Endodermal cell (in vitro differentiated cells): ENCODE results near the gene SLC22A31. TPM values are rescaled to one million over a fixed set of nuclear protein-coding genes. Genes with fewer than 3 reads are reported as not detected.

Source experiments
- DNase-seq: peaks from one replicate; pipeline ENCODE4 v3.0.0-alpha.2; 2017
- H3K27ac ChIP-seq: 2 replicates; pipeline ENCODE4 v1.5.1; 2013; ENCODE audit warnings: mild to moderate bottlenecking, low read depth, low read length, moderate library complexity
- H3K27me3 ChIP-seq: 2 replicates; pipeline ENCODE4 v1.6.1; 2013; ENCODE audit warnings: mild to moderate bottlenecking, low read length, moderate library complexity; ENCODE audit not compliant: insufficient read depth, control insufficient read depth, poor library complexity, severe bottlenecking
- H3K36me3 ChIP-seq: 2 replicates; pipeline ENCODE4 v1.7.0; 2013; ENCODE audit warnings: mild to moderate bottlenecking, low read length, moderate library complexity; ENCODE audit not compliant: control insufficient read depth, insufficient read depth
- H3K4me1 ChIP-seq: one replicate; pipeline ENCODE4 v1.7.0; 2013; ENCODE audit warnings: low read length; ENCODE audit not compliant: control insufficient read depth, insufficient read depth
- H3K4me3 ChIP-seq: 2 replicates; pipeline ENCODE4 v1.5.1; 2013; ENCODE audit warnings: mild to moderate bottlenecking, low read length, moderate library complexity
- H3K9ac ChIP-seq: 2 replicates; pipeline ENCODE4 v1.6.1; 2013; ENCODE audit warnings: mild to moderate bottlenecking, low read length, moderate library complexity; ENCODE audit not compliant: poor library complexity, severe bottlenecking; ENCODE audit errors: extremely low read depth
- H3K9me3 ChIP-seq: 2 replicates; pipeline ENCODE4 v1.6.1; 2013; ENCODE audit warnings: mild to moderate bottlenecking, low read length, moderate library complexity; ENCODE audit not compliant: control insufficient read depth
- H3K27ac Mint-ChIP-seq: 2 replicates; pipeline ENCODE4 v1.8.0; 2020; ENCODE audit warnings: mixed read lengths
- H3K27me3 Mint-ChIP-seq: 2 replicates; pipeline ENCODE4 v1.8.0; 2021; ENCODE audit warnings: mild to moderate bottlenecking, mixed read lengths; ENCODE audit not compliant: insufficient read depth
- H3K36me3 Mint-ChIP-seq: 2 replicates; pipeline ENCODE4 v1.8.0; 2020; ENCODE audit warnings: low read depth, mixed read lengths
- H3K4me1 Mint-ChIP-seq: 2 replicates; pipeline ENCODE4 v1.8.0; 2020; ENCODE audit warnings: mixed read lengths
- H3K4me3 Mint-ChIP-seq: 2 replicates; pipeline ENCODE4 v1.8.0; 2020; ENCODE audit warnings: mild to moderate bottlenecking, moderate library complexity, mixed read lengths
- H3K9me3 Mint-ChIP-seq: 2 replicates; pipeline ENCODE4 v1.8.0; 2020; ENCODE audit warnings: mild to moderate bottlenecking, mixed read lengths
- WGBS, 2 experiments: methylation state at CpG; one replicate each; pipeline versions ENCODE4 v1.1.5 to v1.1.7; 2013; ENCODE audit warnings: missing lambda C conversion rate in 2 of 2, mixed read lengths in 1 of 2; ENCODE audit not compliant: insufficient coverage in 1 of 2, insufficient read length in 1 of 2; 5-methylcytosine and 5-hydroxymethylcytosine counted together
- total RNA-seq, 2 donors: library from RNA; stranded (reverse); fragmentation: NEBNext Ultra II Directional in 1 of 2; extraction: Animal tissue kit (Norgen Biotek cat#: 25700) in 1 of 2; gene quantifications; 2 replicates in 1 of 2; 3 replicates in 1 of 2; pipeline ENCODE4 v1.2.1, GENCODE V29; 2021
- TF ChIP-seq, protein P1 (sequence below): fragments of 200-600 bp; sonication (generic); conservative IDR thresholded peaks from 2 replicates; pipeline ENCODE4 v1.5.0; 2021; ENCODE audit warnings: antibody characterized with exemption, mild to moderate bottlenecking

SLC22A31 gene
- total RNA-seq, 2 donors from 2014 or later: 9.7 to 33.9 TPM

DNA sequence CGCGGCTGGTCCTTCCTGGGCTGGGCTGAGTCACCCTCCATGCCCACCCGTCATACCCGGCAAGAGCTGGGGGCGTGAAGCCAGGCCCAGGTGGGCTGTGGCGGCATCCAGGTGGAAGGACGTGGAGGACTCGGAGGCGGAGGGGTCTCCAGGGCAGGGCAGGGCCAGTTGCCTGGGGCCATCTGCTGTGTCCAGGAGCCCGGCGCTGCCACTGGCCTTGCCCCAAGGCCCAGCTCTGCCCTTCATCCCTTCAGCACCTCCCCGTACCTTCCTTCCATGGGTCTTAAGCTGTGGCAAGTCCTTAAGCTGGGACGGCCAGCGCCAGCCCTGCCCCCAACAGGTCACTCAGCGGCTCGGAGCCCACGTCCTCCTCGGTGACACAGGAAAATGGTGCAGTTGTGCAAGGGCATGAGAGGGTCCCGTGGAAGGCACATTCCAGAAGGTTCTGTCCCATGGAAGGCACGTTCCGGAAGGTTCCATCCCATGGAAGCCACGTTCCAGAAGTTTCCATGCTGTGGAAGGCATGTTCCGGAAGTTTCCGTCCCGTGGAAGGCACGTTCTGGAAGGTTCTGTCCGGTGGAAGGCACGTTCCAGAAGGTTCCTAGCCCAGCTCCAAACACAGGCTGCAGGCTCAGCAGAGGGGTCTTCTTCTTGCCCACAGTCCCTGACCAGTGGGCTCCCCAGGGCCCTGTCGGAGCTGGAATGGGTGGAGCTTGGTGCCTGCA lies 39.2 kb downstream of the SLC22A31 start:
- Mint-ChIP-seq H3K27me3 (peaks cover 2% of the 10 kb centered on the region), H3K4me1 (no peaks in the 10 kb centered on the region), H3K27ac (no peak overlapping the region), H3K36me3 (no peaks in the 10 kb centered on the region), H3K9me3 (no peaks in the 10 kb centered on the region), H3K4me3 (no peak overlapping the region)
- Histone ChIP-seq H3K9ac (no peak overlapping the region), H3K9me3 (no peaks in the 10 kb centered on the region), H3K4me1 (no peaks in the 10 kb centered on the region), H3K27ac (no peak overlapping the region), H3K4me3 (no peak overlapping the region), H3K36me3 (no peaks in the 10 kb centered on the region), H3K27me3 (no peaks in the 10 kb centered on the region)
- TF ChIP-seq, protein P1, sequence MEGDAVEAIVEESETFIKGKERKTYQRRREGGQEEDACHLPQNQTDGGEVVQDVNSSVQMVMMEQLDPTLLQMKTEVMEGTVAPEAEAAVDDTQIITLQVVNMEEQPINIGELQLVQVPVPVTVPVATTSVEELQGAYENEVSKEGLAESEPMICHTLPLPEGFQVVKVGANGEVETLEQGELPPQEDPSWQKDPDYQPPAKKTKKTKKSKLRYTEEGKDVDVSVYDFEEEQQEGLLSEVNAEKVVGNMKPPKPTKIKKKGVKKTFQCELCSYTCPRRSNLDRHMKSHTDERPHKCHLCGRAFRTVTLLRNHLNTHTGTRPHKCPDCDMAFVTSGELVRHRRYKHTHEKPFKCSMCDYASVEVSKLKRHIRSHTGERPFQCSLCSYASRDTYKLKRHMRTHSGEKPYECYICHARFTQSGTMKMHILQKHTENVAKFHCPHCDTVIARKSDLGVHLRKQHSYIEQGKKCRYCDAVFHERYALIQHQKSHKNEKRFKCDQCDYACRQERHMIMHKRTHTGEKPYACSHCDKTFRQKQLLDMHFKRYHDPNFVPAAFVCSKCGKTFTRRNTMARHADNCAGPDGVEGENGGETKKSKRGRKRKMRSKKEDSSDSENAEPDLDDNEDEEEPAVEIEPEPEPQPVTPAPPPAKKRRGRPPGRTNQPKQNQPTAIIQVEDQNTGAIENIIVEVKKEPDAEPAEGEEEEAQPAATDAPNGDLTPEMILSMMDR: no peak
- 91 to 94% methylated on average over 12 to 29 of the region's 29 CpGs for WGBS, 2 experiments
- no peak for DNase-seq

DNA sequence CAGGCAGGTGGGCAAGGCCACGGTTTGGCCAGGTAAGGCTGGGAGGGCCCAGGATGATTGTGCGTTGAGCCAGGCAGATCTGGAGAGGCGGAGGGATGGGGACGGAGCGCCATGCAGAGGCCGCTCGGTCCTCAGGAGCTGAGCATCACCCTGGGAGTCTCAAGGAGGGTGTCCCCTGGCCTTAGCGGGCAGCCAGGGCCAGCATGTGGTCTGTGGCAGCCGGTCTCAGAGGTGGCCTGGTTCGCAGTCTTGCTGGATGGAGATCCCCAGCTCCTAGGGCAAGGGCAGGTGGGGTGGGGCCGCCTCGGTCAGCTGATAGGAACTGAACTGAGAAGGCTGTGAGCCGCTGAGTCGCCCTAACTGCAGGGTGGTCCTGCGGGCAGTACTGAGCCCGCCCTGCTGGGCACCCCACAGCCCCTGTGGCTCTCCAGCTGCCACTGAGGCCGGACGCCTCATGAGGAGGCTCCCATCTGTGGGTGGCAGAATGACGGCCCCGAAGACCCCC lies 40.4 kb downstream of the SLC22A31 start:
- 91 to 95% methylated on average over 9 to 20 of the region's 20 CpGs for WGBS, 2 experiments
- no peak overlapping the region for H3K27ac Mint-ChIP-seq
- no peaks in the 10 kb centered on the region for H3K4me1 Mint-ChIP-seq
- no peaks in the 10 kb centered on the region for H3K9me3 Mint-ChIP-seq
- DNase-seq: no peak
- Histone ChIP-seq H3K27ac (no peak overlapping the region), H3K27me3 (no peaks in the 10 kb centered on the region), H3K4me1 (no peaks in the 10 kb centered on the region), H3K9ac (no peak overlapping the region), H3K36me3 (no peaks in the 10 kb centered on the region), H3K4me3 (no peak overlapping the region), H3K9me3 (no peaks in the 10 kb centered on the region)
- H3K36me3 Mint-ChIP-seq: no peaks in the 10 kb centered on the region
- TF ChIP-seq, protein P1: no peak
- peaks cover 5% of the 10 kb centered on the region for H3K27me3 Mint-ChIP-seq
- no peak overlapping the region for H3K4me3 Mint-ChIP-seq

DNA sequence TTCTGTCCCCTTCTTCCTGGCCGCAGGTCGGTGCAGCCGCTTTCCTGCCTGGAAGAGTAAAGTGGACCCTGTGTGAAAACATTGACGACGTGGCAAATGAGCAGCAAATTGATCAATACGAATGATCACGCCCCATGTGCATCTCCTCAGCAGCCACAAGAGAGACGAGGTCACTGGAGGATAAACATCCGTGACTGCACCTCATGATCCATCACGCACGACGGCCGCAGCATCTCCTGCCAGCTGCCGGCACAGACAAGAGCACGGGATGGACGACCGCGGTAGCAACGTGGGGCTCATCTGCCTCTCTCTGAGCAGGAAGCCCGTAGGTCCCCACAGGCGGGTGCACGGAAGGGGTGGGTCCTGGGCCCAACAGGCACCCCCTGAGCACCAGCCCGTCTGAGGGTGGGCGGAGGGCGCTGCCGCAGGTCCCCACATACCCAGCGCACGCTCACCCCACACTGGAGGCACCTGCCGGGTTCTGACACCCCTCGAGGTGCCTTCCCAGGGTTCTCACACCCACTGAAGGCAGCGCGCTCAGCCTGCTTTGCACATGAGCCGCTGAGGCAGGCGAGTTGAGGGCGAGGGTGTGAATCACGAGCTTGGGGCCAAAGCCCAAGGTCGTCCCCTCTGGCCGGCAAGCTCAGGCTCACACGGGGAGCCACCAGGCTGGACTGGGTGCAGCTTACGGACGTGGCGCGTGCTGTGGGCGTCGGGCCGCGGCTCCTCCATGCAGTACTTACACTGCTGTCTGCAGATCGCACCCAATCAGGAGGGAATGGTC lies 41.1 kb downstream of the SLC22A31 start:
- Mint-ChIP-seq H3K9me3 (no peaks in the 10 kb centered on the region), H3K36me3 (no peaks in the 10 kb centered on the region), H3K27me3 (peaks cover 5% of the 10 kb centered on the region), H3K27ac (no peak overlapping the region), H3K4me3 (no peak overlapping the region), H3K4me1 (no peaks in the 10 kb centered on the region)
- DNase-seq: no peak
- no peaks in the 10 kb centered on the region for H3K27me3 ChIP-seq
- 89 to 93% methylated on average over 28 to 48 of the region's 48 CpGs for WGBS, 2 experiments
- H3K9ac ChIP-seq: no peak overlapping the region
- no peaks in the 10 kb centered on the region for H3K4me1 ChIP-seq
- TF ChIP-seq, protein P1: no peak
- no peak overlapping the region for H3K27ac ChIP-seq
- H3K36me3 ChIP-seq: no peaks in the 10 kb centered on the region
- H3K9me3 ChIP-seq: no peaks in the 10 kb centered on the region
- no peak overlapping the region for H3K4me3 ChIP-seq
